BE2C (cell line): Measurements from ENCODE around the gene EVPLL.
"Not testable (repeated sequence)": the region's sequence is repeated elsewhere in the genome, so short reads cannot be mapped to it uniquely, and the experiment has no call there.

Experiments
- DNase-seq: peaks from one replicate; pipeline ENCODE4 v3.0.0-alpha.2; 2020
- H3K27me3 ChIP-seq: fragments of 250-450 bp; sonication (Bioruptor Pico); 2 replicates; pipeline ENCODE4 v1.5.1; 2020; ENCODE audit warnings: mild to moderate bottlenecking
- H3K36me3 ChIP-seq: fragments of 250-450 bp; sonication (Bioruptor Pico); 2 replicates; pipeline ENCODE4 v1.5.1; 2020; ENCODE audit warnings: mild to moderate bottlenecking
- H3K4me1 ChIP-seq: fragments of 250-450 bp; sonication (Bioruptor Pico); 2 replicates; pipeline ENCODE4 v1.5.1; 2020
- H3K4me3 ChIP-seq: 2 replicates; pipeline ENCODE4 v1.5.1; 2011; ENCODE audit warnings: low read depth, low read length
- H3K9me3 ChIP-seq: fragments of 250-450 bp; sonication (Bioruptor Pico); 2 replicates; pipeline ENCODE4 v1.5.1; 2020
- CTCF ChIP-seq: IDR thresholded peaks from 2 replicates; pipeline ENCODE4 v1.5.1; 2012; ENCODE audit warnings: mild to moderate bottlenecking, low read depth, low read length

Gene EVPLL

GRCh38 chr17:18374216-18374615 is 3.4 kb upstream of the EVPLL start:
- Histone ChIP-seq H3K27me3 (no peaks in the 10 kb centered on the region), H3K36me3 (no peaks in the 10 kb centered on the region), H3K4me3 (no peak overlapping the region), H3K4me1 (no peaks in the 10 kb centered on the region), H3K9me3 (no peaks in the 10 kb centered on the region)
- TF ChIP-seq CTCF: no peak
- DNase-seq: no peak

DNA sequence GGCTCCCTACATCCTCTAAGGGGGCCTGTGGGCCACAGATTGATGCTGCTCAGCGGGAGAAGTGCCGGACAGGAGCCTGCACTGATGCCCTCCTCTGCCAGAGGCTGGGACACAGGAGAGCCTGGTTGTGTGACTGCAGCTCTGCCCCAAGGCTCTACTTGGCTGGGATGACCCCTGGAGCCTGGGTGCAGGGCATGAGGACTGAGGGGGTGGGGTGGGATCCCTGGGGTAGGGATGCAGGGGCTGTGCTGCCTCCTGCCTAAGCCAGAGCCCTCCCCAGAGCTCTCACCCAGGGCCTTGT is 577 bp downstream of the EVPLL start:
- Histone ChIP-seq H3K9me3 (no peaks in the 10 kb centered on the region), H3K36me3 (no peaks in the 10 kb centered on the region), H3K4me1 (no peaks in the 10 kb centered on the region), H3K27me3 (no peaks in the 10 kb centered on the region), H3K4me3 (no peak overlapping the region)
- TF ChIP-seq CTCF: no peak
- DNase-seq: no peak

GRCh38 chr17:18378614-18379013 is 1.0 kb downstream of the EVPLL start:
- not testable (repeated sequence) for DNase-seq, H3K36me3 ChIP-seq, H3K4me1 ChIP-seq

GRCh38 chr17:18379246-18380146 is 1.9 kb downstream of the EVPLL start:
- no peak for DNase-seq
- H3K36me3 ChIP-seq: no peaks in the 10 kb centered on the region
- no peak for TF ChIP-seq CTCF
- H3K9me3 ChIP-seq: no peaks in the 10 kb centered on the region
- no peaks in the 10 kb centered on the region for H3K27me3 ChIP-seq
- H3K4me1 ChIP-seq: no peaks in the 10 kb centered on the region
- H3K4me3 ChIP-seq: no peak overlapping the region

More at GRCh38 chr17:18378614-18379013, 1.0 kb downstream of the EVPLL start:
- H3K9me3 ChIP-seq, H3K4me3 ChIP-seq, H3K27me3 ChIP-seq: not testable (repeated sequence)

DNA sequence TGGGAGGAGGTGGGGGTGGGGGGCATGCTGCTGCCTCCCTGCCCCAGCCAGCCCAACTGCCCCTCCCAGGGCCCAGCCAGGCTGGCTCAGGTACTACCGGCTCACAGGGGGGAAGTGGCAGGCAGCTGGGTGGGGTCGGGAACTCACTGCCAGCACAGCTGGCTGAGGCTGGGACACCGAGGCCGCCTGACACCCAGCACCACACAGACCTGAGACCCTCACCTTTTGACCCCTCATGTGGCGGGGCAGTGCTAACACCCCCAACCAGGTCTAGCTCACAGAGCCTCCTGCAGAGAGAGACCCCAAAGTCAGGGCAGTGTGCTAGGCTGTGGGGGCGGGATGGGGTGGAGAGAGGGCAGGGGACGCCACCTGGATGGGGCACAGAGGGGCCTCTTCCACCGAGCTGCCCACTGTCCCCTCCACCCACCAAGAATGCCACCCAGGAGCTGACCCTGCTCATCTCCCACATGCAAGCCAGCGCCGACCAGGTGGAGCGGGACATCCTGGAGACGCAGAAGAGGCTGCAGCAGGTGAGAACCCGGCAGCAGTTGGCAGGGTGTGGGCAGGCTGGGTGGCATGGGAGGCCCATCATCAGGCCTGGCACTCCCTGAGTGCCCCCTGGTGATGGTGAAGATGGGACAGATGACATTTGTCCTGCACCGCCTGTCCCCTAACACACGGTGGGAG is 3.0 kb downstream of the EVPLL start:
- H3K4me3 ChIP-seq: no peak overlapping the region
- H3K27me3 ChIP-seq: no peaks in the 10 kb centered on the region
- TF ChIP-seq CTCF: no peak
- no peaks in the 10 kb centered on the region for H3K9me3 ChIP-seq
- no peaks in the 10 kb centered on the region for H3K36me3 ChIP-seq
- H3K4me1 ChIP-seq: no peaks in the 10 kb centered on the region
- no peak for DNase-seq

- Histone ChIP-seq H3K27me3 (no peaks in the 10 kb centered on the region), H3K9me3 (no peaks in the 10 kb centered on the region), H3K4me1 (no peaks in the 10 kb centered on the region), H3K36me3 (no peaks in the 10 kb centered on the region), H3K4me3 (no peak overlapping the region)
- TF ChIP-seq CTCF: no peak
- no peak for DNase-seq
Measured at GRCh38 chr17:18381158-18381952, 3.8 kb downstream of the EVPLL start.
